SK-N-MC (cell line): ENCODE data around the gene SOCS7.

ENCODE experiments used
- DNase-seq: peaks from one replicate; pipeline ENCODE4 v3.0.0-alpha.2; 2011; ENCODE audit warnings: low read depth, low spot score
- H3K27ac ChIP-seq: fragments of 200-600 bp; sonication (generic); 2 replicates; pipeline ENCODE4 v1.5.1; 2016; ENCODE audit warnings: mixed run types
- H3K36me3 ChIP-seq: fragments of 200-600 bp; sonication (generic); 2 replicates; pipeline ENCODE4 v1.6.1; 2017; ENCODE audit warnings: antibody characterized with exemption, low read length, mixed read lengths; ENCODE audit not compliant: insufficient read depth
- H3K4me3 ChIP-seq: fragments of 200-600 bp; sonication (generic); 2 replicates; pipeline ENCODE4 v1.5.1; 2016
- H3K9ac ChIP-seq: fragments of 200-600 bp; sonication (generic); 2 replicates; pipeline ENCODE4 v1.8.0; 2017; ENCODE audit warnings: mixed run types, mixed read lengths; ENCODE audit not compliant: insufficient read length
- H3K9me3 ChIP-seq: fragments of 200-600 bp; sonication (generic); 2 replicates; pipeline ENCODE4 v1.6.1; 2017; ENCODE audit warnings: low read depth, mild to moderate bottlenecking, antibody characterized with exemption, low read length, moderate library complexity, mixed read lengths
- EZH2 ChIP-seq: fragments of 200-600 bp; sonication (generic); IDR thresholded peaks from one replicate; pipeline ENCODE4 v1.6.1; 2017; ENCODE audit warnings: antibody characterized with exemption
- FOXP2 ChIP-seq: optimal IDR thresholded peaks from 2 replicates; pipeline ENCODE3; 2011; ENCODE audit warnings: mild to moderate bottlenecking, moderate library complexity; ENCODE audit not compliant: insufficient read depth; ENCODE audit errors: extremely low read length, control extremely low read depth
- POLR2AphosphoS5 ChIP-seq: IDR thresholded peaks from 2 replicates; pipeline ENCODE4 v1.6.1; 2012; ENCODE audit warnings: mild to moderate bottlenecking, low read depth, low read length, borderline replicate concordance

Gene SOCS7

DNA sequence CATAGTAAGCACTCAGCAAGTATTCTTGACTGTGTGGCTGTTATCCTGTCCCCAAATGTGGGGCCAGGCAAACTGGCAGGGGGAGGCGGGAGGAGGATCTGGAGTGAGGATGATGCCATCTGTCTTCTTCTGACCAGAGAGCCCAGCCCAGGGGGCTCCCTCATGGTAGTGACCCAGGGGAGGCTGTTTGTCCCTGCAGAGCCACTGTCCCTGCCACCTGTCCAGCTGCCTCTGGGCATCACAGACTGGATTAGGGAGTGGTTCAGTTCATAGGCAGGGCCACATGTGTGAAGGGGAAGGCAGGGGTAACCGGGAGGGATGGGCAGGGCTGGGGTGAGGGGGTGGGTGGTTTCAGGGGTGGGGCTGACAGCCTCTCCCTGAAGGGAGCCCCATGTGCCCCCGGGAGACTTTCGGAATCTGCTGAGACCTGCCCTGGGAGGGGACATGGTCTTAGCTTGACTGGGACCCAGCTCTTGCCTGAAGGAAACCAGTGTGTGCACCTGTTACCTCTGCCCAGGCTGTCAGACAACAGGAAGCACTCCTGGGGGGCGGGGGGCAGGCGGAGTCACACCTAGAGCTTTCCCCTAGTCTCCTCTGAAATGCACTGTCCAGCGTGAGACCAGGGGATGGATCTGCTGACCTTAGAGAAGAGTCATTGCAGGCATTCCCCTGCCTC lies 91.8 kb downstream of the SOCS7 start:
- Histone ChIP-seq H3K9ac (no peak overlapping the region), H3K9me3 (no peaks in the 10 kb centered on the region), H3K36me3 (no peaks in the 10 kb centered on the region), H3K27ac (no peak overlapping the region), H3K4me3 (no peak overlapping the region)
- no peak for DNase-seq
- TF ChIP-seq EZH2 (no peak), FOXP2 (no peak), POLR2AphosphoS5 (no peak)

GRCh38 chr17:38444151-38444550 lies 92.5 kb downstream of the SOCS7 start:
- no peak overlapping the region for H3K27ac ChIP-seq
- H3K9me3 ChIP-seq = no peaks in the 10 kb centered on the region
- H3K4me3 ChIP-seq = no peak overlapping the region
- TF ChIP-seq FOXP2 = peak; percentile 24
- TF ChIP-seq POLR2AphosphoS5 = no peak
- no peak overlapping the region for H3K9ac ChIP-seq
- no peak for DNase-seq
- H3K36me3 ChIP-seq = no peaks in the 10 kb centered on the region

DNA sequence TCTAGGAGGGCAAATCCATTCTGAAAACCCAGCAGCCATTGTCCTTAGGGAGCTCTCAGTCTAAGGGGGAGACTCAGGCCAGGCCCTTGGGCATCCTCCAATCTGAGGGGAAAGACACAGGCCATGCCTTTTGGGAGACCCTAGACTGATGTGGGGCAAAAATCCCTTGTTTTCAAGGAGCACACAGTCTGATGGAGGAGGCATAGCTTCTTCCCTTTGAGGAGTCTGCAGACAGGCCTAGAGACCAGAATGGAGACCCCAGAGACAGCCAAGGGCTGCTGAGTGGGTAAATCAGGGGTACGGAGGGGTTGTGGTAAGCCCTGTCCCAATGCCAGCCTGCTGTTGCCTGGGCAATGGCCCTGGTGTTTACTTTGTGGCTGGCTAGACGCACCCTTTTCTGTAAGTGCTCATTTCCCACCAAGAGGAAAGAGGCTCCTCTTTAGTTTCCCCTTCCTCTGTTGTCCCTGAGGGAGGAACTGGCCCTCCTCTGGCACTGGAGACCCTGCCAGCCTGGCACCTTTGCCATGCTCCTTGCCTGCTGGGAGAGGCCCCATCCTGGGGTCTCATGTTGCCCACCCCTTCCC lies 96.0 kb downstream of the SOCS7 start:
- DNase-seq = no peak
- Histone ChIP-seq H3K27ac (peak overlapping the region; percentile 65; the same call in 1 of the 2 replicates), H3K9ac (no peak overlapping the region), H3K9me3 (no peaks in the 10 kb centered on the region), H3K36me3 (no peaks in the 10 kb centered on the region), H3K4me3 (no peak overlapping the region)
- TF ChIP-seq FOXP2 = no peak
- TF ChIP-seq EZH2 = no peak
- no peak for TF ChIP-seq POLR2AphosphoS5

DNA sequence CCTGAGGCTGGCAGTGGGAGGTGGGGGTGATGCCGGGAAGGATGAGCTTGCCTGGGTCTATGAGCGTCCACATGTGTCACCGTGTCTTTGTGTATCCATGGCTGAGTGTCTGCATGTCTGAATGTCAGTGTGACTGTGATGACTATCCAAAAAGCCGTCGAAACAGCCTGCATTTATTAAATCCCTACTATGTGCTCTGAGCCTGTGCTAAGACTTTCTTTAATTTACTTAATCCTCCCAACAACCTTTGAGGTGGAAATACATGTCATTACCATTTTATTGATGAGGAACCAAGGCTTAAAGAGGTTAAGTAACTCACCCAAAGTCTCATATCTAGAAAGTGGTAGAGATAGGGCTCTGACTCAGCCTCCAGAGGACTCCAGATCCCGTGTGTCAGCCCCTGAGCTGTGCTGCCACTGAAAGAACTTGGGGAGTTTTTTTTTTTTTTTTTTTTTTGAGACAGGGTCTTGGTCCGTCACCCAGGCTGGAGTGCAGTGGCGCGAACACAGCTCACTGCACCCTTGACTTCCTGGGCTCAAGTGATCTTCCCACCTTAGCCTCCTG lies 96.6 kb downstream of the SOCS7 start:
- DNase-seq = no peak
- Histone ChIP-seq H3K9ac (no peak overlapping the region), H3K4me3 (no peak overlapping the region), H3K9me3 (no peaks in the 10 kb centered on the region), H3K27ac (peak overlapping the region; percentile 65), H3K36me3 (no peaks in the 10 kb centered on the region)
- TF ChIP-seq FOXP2 = no peak
- no peak for TF ChIP-seq EZH2
- TF ChIP-seq POLR2AphosphoS5 = no peak

DNA sequence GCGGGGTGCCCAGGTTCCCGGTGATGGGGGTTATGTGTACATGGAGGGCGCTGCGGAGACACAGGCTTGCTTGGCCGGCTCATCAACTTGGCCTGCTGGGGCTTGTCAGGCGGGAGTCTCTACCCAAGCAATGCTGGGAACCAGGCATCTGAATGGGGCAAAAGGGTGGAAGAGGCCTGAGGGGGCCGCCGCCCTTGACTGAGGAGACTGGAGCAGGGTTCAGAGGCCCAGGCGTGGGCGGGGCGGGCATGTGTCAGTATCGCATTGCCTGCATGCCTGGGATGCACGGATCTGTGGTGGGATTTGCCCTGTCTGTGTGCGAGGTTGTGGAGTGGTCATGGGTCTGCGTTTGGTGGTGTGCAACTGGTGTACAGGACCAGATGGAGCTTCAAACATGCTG lies 97.7 kb downstream of the SOCS7 start:
- no peak; the same call in 1 of the 2 replicates for TF ChIP-seq POLR2AphosphoS5
- TF ChIP-seq EZH2 = no peak
- TF ChIP-seq FOXP2 = no peak
- H3K9me3 ChIP-seq = no peaks in the 10 kb centered on the region
- H3K36me3 ChIP-seq = no peaks in the 10 kb centered on the region
- peak overlapping the region; percentile 95; the same call in 1 of the 2 replicates for H3K27ac ChIP-seq
- no peak overlapping the region for H3K9ac ChIP-seq
- DNase-seq = no peak
- H3K4me3 ChIP-seq = no peak overlapping the region

DNA sequence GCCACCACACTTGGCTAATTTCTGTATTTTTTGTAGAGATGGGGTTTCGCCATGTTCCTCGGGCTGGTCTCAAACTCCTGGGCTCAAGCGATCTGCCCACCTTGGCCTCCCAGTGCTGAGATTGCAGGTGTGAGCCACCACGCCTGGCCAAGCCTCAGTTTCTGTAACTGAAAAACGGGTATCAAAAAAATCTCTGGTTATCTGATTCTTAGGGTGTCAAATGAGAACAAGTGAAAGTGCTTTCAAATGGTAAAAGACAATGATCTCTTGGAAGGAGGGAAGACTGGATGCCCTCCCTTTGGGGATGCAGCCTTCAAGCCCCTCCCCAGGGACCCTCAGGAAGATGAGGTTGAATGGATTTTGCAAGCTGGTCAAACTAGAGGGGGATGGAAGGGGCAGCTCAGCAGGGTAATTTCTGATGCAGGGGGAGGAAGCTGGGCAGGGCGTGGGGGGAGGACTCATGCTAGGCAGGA lies 98.9 kb downstream of the SOCS7 start:
- Histone ChIP-seq H3K9ac (peak overlapping the region; percentile 33), H3K36me3 (no peaks in the 10 kb centered on the region), H3K27ac (peak overlapping the region; percentile 95), H3K9me3 (no peaks in the 10 kb centered on the region), H3K4me3 (peak overlapping the region; percentile 75)
- no peak for TF ChIP-seq FOXP2
- no peak for TF ChIP-seq POLR2AphosphoS5
- TF ChIP-seq EZH2 = no peak
- no peak for DNase-seq

DNA sequence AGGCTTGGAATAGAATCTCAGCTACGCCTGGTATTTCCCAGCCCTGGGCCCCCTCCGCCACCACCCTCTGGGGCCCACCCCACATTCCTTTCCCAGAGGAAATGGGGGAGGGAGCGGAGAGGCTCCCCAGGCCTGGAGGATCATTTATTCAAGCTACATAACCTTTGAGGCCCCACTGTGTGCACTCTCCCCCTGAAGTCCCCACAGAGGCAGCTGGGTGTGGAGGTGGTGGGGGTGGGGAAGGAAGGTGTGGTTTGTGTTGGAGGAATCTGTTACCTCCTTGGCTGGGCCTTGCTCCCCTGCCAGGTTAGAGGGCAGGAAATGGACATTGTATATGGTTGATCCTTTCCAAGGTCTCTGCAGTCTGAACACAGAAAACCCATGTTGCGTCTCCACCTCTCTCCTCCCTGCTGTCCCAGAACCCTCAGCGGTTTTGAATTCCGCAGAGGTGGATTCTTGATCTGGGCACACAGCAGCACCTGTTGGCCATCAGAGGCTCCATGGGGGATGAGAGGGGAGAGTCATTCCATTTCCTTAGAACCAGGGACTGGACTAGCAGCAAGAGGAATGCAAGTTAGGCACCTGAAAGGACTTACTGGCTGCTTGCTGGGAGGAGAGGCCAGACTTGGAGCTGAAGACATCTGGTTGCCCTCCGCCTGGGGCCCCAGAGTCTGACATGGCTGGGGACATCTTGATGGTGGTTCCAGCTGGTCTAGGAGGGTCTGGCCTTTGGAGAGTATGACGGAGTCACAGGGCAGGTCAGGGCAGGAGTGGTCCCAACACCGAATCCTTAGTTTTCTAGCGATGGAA lies 99.6 kb downstream of the SOCS7 start:
- Histone ChIP-seq H3K36me3 (no peaks in the 10 kb centered on the region), H3K9me3 (no peaks in the 10 kb centered on the region), H3K9ac (peak overlapping the region; percentile 75), H3K27ac (peak overlapping the region; percentile 95), H3K4me3 (peak overlapping the region; percentile 75)
- DNase-seq = no peak
- TF ChIP-seq EZH2 = no peak
- TF ChIP-seq FOXP2 = no peak
- TF ChIP-seq POLR2AphosphoS5 = no peak; the same call in 1 of the 2 replicates
